Stimulated activated CD4-positive, alpha-beta T cell treated with anti-CD3 and anti-CD28 coated beads, TNF-alpha, amount 100 ng/mL, for 4 hours (primary cell): Measurements from ENCODE around the gene PIK3C2B.
A peak's percentile ranks its signal among the peaks of the same experiment; 100 is the strongest.
"Not testable (repeated sequence)": the region's sequence is repeated elsewhere in the genome, so short reads cannot be mapped to it uniquely, and the experiment has no call there.

Experiments
- DNase-seq, 3 experiments: peaks; one replicate each; pipeline ENCODE4 v3.0.0-alpha.2; 2020; ENCODE audit warnings: low read depth in 3 of 3

The PIK3C2B gene, protein sequence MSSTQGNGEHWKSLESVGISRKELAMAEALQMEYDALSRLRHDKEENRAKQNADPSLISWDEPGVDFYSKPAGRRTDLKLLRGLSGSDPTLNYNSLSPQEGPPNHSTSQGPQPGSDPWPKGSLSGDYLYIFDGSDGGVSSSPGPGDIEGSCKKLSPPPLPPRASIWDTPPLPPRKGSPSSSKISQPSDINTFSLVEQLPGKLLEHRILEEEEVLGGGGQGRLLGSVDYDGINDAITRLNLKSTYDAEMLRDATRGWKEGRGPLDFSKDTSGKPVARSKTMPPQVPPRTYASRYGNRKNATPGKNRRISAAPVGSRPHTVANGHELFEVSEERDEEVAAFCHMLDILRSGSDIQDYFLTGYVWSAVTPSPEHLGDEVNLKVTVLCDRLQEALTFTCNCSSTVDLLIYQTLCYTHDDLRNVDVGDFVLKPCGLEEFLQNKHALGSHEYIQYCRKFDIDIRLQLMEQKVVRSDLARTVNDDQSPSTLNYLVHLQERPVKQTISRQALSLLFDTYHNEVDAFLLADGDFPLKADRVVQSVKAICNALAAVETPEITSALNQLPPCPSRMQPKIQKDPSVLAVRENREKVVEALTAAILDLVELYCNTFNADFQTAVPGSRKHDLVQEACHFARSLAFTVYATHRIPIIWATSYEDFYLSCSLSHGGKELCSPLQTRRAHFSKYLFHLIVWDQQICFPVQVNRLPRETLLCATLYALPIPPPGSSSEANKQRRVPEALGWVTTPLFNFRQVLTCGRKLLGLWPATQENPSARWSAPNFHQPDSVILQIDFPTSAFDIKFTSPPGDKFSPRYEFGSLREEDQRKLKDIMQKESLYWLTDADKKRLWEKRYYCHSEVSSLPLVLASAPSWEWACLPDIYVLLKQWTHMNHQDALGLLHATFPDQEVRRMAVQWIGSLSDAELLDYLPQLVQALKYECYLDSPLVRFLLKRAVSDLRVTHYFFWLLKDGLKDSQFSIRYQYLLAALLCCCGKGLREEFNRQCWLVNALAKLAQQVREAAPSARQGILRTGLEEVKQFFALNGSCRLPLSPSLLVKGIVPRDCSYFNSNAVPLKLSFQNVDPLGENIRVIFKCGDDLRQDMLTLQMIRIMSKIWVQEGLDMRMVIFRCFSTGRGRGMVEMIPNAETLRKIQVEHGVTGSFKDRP (N-terminal part only)

GRCh38 chr1:204494281-204495077 lies at the start of gene PIK3C2B:
TSS of gene PIK3C2B (minus strand) at chr1:204494805. CDS start at chr1:204469802, 25,003 bp downstream.
- DNase-seq: peak; percentile 47 to 57 (median 53)

- no peak for DNase-seq
These were observed 49.7 kb upstream of the PIK3C2B start for GRCh38 chr1:204544321-204544720.

DNA sequence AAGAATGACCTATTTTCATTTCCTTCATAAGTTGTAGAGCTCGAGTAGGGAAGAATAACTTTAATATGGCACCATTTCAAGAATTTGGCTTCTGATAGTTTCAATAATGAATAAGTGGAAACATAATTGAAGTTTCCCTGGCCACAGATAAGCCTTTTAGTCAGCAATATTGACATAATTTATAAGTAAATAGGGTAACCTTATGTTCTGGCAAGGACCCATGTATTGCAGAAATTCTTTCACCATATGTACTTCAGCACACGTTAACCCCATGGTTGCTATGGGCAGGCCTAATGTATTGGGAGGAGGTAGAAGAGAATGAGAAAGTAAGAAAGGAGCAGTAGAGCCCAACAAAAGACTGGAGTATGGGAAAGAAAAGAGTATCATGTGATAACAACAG lies 47.0 kb upstream of the PIK3C2B start:
- DNase-seq: no peak

- no peak for DNase-seq
These were observed 38.2 kb upstream of the PIK3C2B start for GRCh38 chr1:204532832-204533231.

DNA sequence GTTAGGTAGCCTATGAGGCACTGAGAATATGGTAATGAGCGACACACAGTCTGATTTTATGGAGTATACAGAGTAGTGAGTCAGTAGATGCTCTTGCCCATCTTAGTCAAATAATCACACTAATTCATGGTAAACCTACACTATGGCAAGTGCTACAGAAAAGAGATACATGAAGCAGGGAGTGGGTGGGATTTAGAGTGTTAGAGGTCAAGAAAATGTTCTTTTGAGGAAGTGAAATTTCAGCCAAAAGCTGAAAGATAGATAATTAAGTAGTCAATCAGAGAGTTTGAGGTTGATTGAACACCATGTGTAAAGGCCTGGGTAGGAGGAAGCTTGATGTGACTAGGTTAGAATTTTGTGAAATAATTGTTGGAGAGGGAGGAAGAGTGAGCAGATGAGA lies 36.3 kb upstream of the PIK3C2B start:
- no peak for DNase-seq

- DNase-seq: no peak
These were observed 34.8 kb upstream of the PIK3C2B start for GRCh38 chr1:204529371-204529895.

GRCh38 chr1:204528677-204529076 lies 34.1 kb upstream of the PIK3C2B start:
- no peak for DNase-seq

DNA sequence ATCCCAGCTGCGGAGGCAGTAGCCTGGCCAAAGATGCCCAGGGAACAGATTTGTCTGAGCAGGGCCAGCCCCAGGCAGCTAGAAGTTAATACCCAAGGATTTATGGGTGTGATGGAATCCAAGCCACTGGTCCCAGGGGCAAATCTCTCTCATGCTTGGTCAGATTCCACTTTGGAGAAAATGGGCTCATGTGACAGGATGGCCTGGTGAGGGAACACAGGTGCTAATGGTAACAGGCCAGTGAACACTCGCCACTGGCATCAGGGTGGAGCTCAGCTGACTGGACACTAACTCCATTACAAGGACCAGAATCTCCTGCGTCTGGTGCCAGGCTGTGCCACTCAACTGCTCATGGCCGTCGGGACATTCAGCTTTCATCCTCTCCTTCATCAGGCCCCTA lies 33.6 kb upstream of the PIK3C2B start:
- DNase-seq: no peak

- no peak for DNase-seq
These were observed 30.4 kb upstream of the PIK3C2B start for GRCh38 chr1:204524986-204525385.

DNA sequence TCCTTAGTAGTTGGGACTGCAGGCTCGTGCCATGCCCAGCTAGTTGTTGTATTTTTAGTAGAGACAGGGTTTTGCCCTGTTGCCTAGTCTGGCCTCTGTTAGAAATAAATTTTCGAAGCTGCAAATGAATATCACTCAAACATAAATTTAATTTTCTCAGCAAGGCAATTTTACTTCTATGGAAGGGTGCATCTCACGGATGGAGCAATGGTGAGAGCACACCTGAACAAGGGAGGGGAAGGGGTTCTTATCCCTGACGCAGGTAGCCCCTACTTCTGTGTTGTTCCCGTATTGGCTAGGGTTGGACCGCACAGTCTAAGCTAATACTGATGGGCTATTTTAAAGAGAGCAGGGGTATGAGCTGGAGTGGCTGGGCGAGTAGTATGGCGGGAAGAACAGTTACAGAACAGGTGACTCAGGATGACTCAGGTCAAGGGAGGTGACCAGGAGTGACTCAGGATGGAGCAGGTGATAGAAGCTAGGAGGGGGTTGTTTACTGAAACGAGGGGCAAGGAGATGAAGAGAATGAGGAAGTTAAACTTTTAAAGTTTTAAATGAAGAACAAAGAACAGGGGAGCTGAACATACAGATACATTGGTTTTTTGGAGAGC lies 29.1 kb upstream of the PIK3C2B start:
- DNase-seq: no peak

DNA sequence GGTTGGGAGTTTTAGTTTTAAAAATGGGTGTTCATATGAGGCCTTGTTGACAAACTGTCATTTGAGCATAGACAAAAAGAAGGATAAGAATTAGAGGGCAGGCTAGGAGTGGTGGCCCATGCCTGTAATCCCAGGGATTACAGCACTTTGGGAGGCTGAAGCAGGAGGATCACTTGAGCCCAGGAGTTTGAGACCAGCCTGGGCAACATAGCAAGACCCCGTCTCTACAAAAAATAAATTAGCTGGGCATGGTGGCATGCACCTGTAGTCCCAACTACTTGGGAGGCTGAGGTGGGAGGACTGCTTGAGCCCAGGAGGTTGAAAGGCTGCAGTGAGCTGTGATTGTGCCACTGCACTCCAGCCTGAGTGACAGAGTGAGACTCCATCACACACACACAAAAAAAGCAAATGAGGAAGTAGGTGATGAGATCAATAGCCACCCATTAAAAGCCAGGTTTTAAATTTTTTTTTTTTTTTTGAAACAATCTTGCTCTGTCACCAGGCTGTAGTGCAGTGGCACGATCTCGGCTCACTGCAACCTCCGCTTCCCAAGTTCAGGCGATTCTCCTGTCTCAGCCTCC lies 27.4 kb upstream of the PIK3C2B start:
- DNase-seq: not testable (repeated sequence)

DNA sequence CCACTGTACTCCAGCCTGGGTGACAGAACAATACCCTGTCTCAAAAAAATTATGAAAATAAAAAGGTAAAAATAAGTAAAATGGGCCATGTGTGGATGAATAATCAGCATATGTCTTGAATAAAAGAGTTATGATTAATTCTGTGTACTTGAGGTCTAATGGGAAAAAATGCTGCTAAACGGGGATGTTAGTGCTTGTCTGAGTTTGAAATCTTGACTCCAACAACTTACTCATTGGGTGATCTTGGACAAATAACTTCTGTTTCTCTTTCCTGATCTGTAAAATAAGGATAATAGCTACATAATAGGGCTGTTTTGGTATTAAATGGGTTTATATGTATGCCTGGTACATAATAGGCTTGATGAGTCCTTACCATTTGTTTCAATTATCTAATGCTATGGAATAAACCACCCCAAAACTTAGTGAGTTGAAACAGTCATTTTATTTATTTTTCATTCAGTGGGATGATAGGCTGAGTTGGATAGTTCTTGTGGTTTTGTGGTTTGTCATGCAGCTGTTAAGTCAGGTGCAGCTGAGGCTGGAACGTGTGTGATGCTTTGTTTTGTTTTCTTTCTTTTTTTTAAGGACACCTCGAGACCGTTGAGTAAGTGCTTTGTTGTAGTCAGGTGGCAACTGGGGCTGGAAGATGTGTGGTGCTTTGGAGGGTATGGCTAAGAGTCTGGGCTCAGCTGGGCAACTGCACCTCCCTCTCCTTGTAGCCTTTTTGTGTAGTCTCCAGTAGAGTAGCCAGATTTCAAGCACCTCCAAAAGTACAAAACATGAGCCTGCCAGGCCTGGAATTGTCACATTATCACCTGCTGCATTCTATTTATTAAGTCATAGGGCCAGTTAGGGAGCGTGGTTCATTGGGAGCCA lies 26.5 kb upstream of the PIK3C2B start:
- peak in 1 of 3 experiments; percentile 41 for DNase-seq

- DNase-seq: not testable (repeated sequence)
These were observed 22.8 kb upstream of the PIK3C2B start for GRCh38 chr1:204517382-204517781.

- DNase-seq: peak; percentile 77 to 91 (median 88)
These were observed 21.7 kb upstream of the PIK3C2B start, which contains the start of gene MDM4 for GRCh38 chr1:204516180-204516879. TSS of gene MDM4 (plus strand) at chr1:204516406. CDS start at chr1:204525519, 9,113 bp downstream.

- DNase-seq: no peak
These were observed 20.2 kb upstream of the PIK3C2B start for GRCh38 chr1:204514828-204515227.

- no peak for DNase-seq
These were observed 18.6 kb upstream of the PIK3C2B start for GRCh38 chr1:204513117-204513716.

DNA sequence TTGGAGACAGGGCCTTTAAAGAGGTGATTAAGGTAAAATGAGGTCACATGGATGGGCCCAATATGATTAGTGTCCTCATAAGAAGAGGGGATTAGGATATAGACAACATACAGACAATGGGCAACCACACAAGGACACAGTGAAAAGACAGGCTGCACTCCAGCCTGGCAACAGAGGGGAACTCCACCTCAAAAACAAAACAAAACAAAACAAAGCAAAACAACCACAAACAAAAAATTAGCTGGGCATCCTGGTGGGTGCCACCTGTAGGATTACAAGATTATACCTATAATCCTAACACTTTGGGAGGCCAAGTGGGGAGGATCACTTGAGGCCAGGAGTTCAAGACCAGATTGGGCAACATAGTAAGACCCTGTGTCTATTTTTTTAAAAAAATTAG lies 16.8 kb upstream of the PIK3C2B start:
- no peak for DNase-seq

DNA sequence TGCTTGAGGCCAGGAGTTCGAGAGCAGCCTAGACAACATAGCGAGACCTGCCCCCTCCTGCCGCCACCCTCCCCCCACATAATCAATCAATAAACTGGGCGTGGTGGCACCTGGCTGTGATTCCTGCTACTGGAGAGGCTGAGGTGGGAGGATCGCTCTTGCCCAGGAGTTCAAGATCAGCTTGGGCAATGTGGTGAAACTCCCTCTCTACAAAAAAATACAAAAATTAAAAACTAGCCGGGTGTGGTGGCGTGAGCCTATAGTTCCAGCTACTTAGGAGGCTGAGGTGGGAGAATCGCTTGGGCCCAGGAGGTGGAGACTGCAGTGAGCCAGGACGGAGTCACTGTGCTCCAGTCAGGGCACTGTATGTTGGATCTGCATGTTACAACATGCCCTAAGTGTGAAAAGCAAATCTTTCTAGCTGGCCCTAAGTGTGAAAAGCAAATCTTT lies 14.6 kb upstream of the PIK3C2B start:
- no peak for DNase-seq
